Measurements from ENCODE around the gene HOXD4. TPM values are rescaled to one million over a fixed set of nuclear protein-coding genes. Genes with fewer than 3 reads are reported as not detected.
A peak's percentile ranks its signal among the peaks of the same experiment; 100 is the strongest.

HOXD4 gene
- total RNA-seq, 4 donors from 2014 or later, result 0.69 to 3.6 (median 1.3) TPM; not detected in 1

- Histone ChIP-seq H3K27ac (no peak overlapping the region), H3K36me3 (no peaks in the 10 kb centered on the region), H3K27me3 (peaks cover 100% of the 10 kb centered on the region), H3K4me1 (peaks cover 0 to 9% (median 0%) of the 10 kb centered on the region in 3 donors), H3K4me3 (no peak overlapping the region), H3K9me3 (no peaks in the 10 kb centered on the region)
- no peak for TF ChIP-seq EP300 (IDR thresholded peaks at IDR 0.05)
- no peak for TF ChIP-seq POLR2A (IDR thresholded peaks at IDR 0.05)
- no peak for TF ChIP-seq POLR2AphosphoS5 (IDR thresholded peaks at IDR 0.05)
- TF ChIP-seq, protein P1, sequence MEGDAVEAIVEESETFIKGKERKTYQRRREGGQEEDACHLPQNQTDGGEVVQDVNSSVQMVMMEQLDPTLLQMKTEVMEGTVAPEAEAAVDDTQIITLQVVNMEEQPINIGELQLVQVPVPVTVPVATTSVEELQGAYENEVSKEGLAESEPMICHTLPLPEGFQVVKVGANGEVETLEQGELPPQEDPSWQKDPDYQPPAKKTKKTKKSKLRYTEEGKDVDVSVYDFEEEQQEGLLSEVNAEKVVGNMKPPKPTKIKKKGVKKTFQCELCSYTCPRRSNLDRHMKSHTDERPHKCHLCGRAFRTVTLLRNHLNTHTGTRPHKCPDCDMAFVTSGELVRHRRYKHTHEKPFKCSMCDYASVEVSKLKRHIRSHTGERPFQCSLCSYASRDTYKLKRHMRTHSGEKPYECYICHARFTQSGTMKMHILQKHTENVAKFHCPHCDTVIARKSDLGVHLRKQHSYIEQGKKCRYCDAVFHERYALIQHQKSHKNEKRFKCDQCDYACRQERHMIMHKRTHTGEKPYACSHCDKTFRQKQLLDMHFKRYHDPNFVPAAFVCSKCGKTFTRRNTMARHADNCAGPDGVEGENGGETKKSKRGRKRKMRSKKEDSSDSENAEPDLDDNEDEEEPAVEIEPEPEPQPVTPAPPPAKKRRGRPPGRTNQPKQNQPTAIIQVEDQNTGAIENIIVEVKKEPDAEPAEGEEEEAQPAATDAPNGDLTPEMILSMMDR (IDR thresholded peaks at IDR 0.05), result no peak
- ATAC-seq, result no peak
- 17 to 20% methylated on average over 7 to 12 of the region's 16 CpGs for whole genome bisulfite sequencing, 2 donors (ENCODE audit: low coverage in 1 of 2)
Measured at GRCh38 chr2:176114930-176115625, 36.3 kb upstream of the HOXD4 start.

GRCh38 chr2:176115883-176116813, 35.2 kb upstream of the HOXD4 start, which contains the start of gene HOXD10:
Gene HOXD10 (plus strand): TSS chr2:176116778. CDS start chr2:176116834, 56 bp downstream.
- peak; percentile 48 for ATAC-seq
- Histone ChIP-seq H3K27me3 (peaks cover 100% of the 10 kb centered on the region), H3K4me3 (peak within 1 kb of the TSS in 1 of 2 donors; percentile 10), H3K4me1 (peaks cover 0 to 9% (median 0%) of the 10 kb centered on the region in 3 donors), H3K36me3 (no peaks in the 10 kb centered on the region), H3K9me3 (no peaks in the 10 kb centered on the region), H3K27ac (no peak within 1 kb of the TSS)
- no peak for TF ChIP-seq POLR2AphosphoS5 (IDR thresholded peaks at IDR 0.05)
- TF ChIP-seq, protein P1 (IDR thresholded peaks at IDR 0.05), result peak in 1 of 4 experiments; percentile 19
- 5% methylated on average over 25 of the region's 66 CpGs; no CpG with 5 or more reads in 1 of the 2 donors for WGBS, 2 donors (ENCODE audit: low coverage in 1 of 2)

- Histone ChIP-seq H3K36me3 (no peaks in the 10 kb centered on the region), H3K27me3 (peaks cover 100% of the 10 kb centered on the region), H3K27ac (no peak overlapping the region), H3K4me1 (peaks cover 0 to 18% (median 3%) of the 10 kb centered on the region in 3 donors), H3K9me3 (no peaks in the 10 kb centered on the region), H3K4me3 (no peak overlapping the region)
- no peak for ATAC-seq
- WGBS, 2 donors (ENCODE audit: low coverage in 1 of 2), result 25 to 61% methylated on average over 5 to 13 of the region's 40 CpGs
- TF ChIP-seq POLR2AphosphoS5 (IDR thresholded peaks at IDR 0.05) (no peak), EP300 (IDR thresholded peaks at IDR 0.05) (no peak), POLR2A (IDR thresholded peaks at IDR 0.05) (no peak)
- TF ChIP-seq, protein P1 (IDR thresholded peaks at IDR 0.05), result no peak
Measured at GRCh38 chr2:176117162-176117822, 34.1 kb upstream of the HOXD4 start.

DNA sequence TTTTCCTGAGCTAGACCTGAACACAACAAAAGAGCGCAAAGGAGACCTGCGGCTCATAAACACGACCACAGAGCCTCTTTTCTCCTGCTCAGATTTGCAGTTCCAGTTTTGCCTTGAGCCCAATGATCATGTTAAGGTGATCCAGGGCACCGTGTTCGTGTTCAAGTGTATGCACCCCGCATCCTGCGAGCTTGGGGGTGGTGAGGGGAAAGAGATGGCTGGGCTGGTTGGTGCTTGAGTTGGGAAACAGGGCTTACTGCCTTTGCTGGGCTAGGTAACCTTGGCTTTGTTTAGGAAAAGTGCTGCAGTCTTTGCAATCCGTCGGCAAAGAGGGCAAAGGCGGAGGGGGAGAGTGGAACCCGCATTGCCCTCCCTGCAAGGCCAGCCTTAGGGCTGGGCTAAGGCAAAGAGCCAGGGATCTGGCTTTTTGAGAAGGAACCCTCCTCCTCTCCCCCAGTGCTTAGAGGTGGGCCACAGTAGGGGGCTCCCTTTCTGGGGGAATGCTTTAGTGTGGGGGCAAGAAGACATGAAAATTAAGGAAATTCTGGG, 33.5 kb upstream of the HOXD4 start:
- ATAC-seq, result no peak
- no peak overlapping the region for H3K4me3 ChIP-seq
- 0% methylated on average over 1 of the region's 11 CpGs; no CpG with 5 or more reads in 1 of the 2 donors for WGBS, 2 donors (ENCODE audit: low coverage in 1 of 2)
- no peaks in the 10 kb centered on the region for H3K36me3 ChIP-seq
- TF ChIP-seq POLR2AphosphoS5 (IDR thresholded peaks at IDR 0.05) (no peak), EP300 (IDR thresholded peaks at IDR 0.05) (no peak), POLR2A (IDR thresholded peaks at IDR 0.05) (no peak)
- TF ChIP-seq, protein P1 (IDR thresholded peaks at IDR 0.05), result no peak
- H3K4me1 ChIP-seq, result peaks cover 0 to 24% (median 9%) of the 10 kb centered on the region in 3 donors
- H3K27me3 ChIP-seq, result peaks cover 100% of the 10 kb centered on the region
- H3K9me3 ChIP-seq, result no peaks in the 10 kb centered on the region
- H3K27ac ChIP-seq, result no peak overlapping the region

All from gastroesophageal sphincter (tissue), 4 donors.